Measurements from ENCODE around the gene KCNH2. TPM values are rescaled to one million over a fixed set of nuclear protein-coding genes. Genes with fewer than 3 reads are reported as not detected.

The KCNH2 gene
- polyA plus RNA-seq, 1 of the 3 experiments (the other 2 are of a cell fraction) = 2.2 TPM

DNA sequence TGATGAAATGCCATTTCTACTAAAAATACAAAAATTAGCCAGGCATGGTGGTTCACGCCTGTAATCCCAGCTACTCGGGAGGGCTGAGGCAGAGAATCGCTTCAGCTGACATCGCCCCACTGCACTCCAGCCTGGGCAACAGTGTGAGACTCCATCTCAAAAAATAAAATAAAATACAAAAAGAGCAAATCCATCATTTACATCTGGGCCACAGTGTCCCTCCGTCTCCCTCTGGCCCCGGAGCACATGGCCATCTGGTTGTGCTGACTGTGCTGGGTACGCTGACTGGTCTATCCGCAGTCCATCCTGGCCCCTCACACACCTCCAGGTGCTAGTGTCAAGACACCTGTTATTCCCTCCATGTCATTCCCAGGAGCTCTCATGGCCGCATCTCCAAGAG lies 42.1 kb downstream of the KCNH2 start:
- TF ChIP-seq ELF1 (IDR thresholded peaks at IDR 0.05) = no peak
- no peak for TF ChIP-seq GATA2 (CRISPR knock-in tag; IDR thresholded peaks at IDR 0.05)
- TF ChIP-seq, protein P1, sequence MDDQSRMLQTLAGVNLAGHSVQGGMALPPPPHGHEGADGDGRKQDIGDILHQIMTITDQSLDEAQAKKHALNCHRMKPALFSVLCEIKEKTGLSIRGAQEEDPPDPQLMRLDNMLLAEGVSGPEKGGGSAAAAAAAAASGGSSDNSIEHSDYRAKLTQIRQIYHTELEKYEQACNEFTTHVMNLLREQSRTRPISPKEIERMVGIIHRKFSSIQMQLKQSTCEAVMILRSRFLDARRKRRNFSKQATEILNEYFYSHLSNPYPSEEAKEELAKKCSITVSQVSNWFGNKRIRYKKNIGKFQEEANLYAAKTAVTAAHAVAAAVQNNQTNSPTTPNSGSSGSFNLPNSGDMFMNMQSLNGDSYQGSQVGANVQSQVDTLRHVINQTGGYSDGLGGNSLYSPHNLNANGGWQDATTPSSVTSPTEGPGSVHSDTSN (IDR thresholded peaks at IDR 0.05) = no peak
- no peak for TF ChIP-seq FOXM1 (IDR thresholded peaks at IDR 0.05; ENCODE audit: low read depth)
- TF ChIP-seq NRF1 (IDR thresholded peaks at IDR 0.05; ENCODE audit: low read depth, low read length) = no peak
- TF ChIP-seq POLR2AphosphoS5 (IDR thresholded peaks at IDR 0.05; ENCODE audit: low read depth, low read length) = no peak
- TF ChIP-seq, protein P2, sequence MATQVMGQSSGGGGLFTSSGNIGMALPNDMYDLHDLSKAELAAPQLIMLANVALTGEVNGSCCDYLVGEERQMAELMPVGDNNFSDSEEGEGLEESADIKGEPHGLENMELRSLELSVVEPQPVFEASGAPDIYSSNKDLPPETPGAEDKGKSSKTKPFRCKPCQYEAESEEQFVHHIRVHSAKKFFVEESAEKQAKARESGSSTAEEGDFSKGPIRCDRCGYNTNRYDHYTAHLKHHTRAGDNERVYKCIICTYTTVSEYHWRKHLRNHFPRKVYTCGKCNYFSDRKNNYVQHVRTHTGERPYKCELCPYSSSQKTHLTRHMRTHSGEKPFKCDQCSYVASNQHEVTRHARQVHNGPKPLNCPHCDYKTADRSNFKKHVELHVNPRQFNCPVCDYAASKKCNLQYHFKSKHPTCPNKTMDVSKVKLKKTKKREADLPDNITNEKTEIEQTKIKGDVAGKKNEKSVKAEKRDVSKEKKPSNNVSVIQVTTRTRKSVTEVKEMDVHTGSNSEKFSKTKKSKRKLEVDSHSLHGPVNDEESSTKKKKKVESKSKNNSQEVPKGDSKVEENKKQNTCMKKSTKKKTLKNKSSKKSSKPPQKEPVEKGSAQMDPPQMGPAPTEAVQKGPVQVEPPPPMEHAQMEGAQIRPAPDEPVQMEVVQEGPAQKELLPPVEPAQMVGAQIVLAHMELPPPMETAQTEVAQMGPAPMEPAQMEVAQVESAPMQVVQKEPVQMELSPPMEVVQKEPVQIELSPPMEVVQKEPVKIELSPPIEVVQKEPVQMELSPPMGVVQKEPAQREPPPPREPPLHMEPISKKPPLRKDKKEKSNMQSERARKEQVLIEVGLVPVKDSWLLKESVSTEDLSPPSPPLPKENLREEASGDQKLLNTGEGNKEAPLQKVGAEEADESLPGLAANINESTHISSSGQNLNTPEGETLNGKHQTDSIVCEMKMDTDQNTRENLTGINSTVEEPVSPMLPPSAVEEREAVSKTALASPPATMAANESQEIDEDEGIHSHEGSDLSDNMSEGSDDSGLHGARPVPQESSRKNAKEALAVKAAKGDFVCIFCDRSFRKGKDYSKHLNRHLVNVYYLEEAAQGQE (IDR thresholded peaks at IDR 0.05; ENCODE audit: low read depth, low read length) = no peak
- TF ChIP-seq MXI1 (IDR thresholded peaks at IDR 0.05; ENCODE audit: low read depth, low read length) = no peak
- TF ChIP-seq, protein P3, sequence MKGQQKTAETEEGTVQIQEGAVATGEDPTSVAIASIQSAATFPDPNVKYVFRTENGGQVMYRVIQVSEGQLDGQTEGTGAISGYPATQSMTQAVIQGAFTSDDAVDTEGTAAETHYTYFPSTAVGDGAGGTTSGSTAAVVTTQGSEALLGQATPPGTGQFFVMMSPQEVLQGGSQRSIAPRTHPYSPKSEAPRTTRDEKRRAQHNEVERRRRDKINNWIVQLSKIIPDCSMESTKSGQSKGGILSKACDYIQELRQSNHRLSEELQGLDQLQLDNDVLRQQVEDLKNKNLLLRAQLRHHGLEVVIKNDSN (IDR thresholded peaks at IDR 0.05; ENCODE audit: borderline replicate concordance, low read depth) = no peak
- no peak for TF ChIP-seq GABPA (IDR thresholded peaks at IDR 0.05; ENCODE audit: low read depth)
- no peak for TF ChIP-seq RAD21 (IDR thresholded peaks at IDR 0.05; ENCODE audit: low read length)
- Histone ChIP-seq H3K79me2 (ENCODE audit: insufficient read depth) (no peaks in the 10 kb centered on the region), H2AFZ (ENCODE audit: low read depth) (no peak overlapping the region), H3K9ac (no peak overlapping the region), H3K27me3 (ENCODE audit: insufficient read depth) (peaks cover 36% of the 10 kb centered on the region; the same call in 1 of the 2 replicates), H3K27ac (ENCODE audit: low read depth in 2 of 2, low read length in 1 of 2) (no peak overlapping the region), H3K9me2 (no peaks in the 10 kb centered on the region), H3K4me1 (ENCODE audit: control insufficient read depth in 1 of 2, insufficient read depth in 2 of 2, low read depth in 1 of 2, low read length in 1 of 2) (peaks cover 0 to 60% of the 10 kb centered on the region in 2 experiments; a peak in 2 of 4 replicates), H3K36me3 (replicated peaks in 1 of 2; ENCODE audit: control insufficient read depth in 1 of 2, insufficient read depth in 2 of 2, low read length in 1 of 2) (no peaks in the 10 kb centered on the region), H4K20me1 (ENCODE audit: insufficient read depth) (no peaks in the 10 kb centered on the region), H3K9me3 (no peaks in the 10 kb centered on the region), H3K4me3 (ENCODE audit: low read depth in 2 of 2, low read length in 1 of 2) (no peak overlapping the region), H3F3A (replicated peaks; ENCODE audit: insufficient read depth) (no peaks in the 10 kb centered on the region), H3K4me2 (no peak overlapping the region)
- 75% methylated on average over 9 of the region's 9 CpGs for whole genome bisulfite sequencing (ENCODE audit: low lambda C conversion rate)
- ChIA-PET CTCF (interaction anchor here (0.7 to 8.5 kb wide), 4 partner anchors 28 to 157 kb away, joined by 3 to 72 read pairs (median 29); no protein-coding TSS in a partner anchor), POLR2A (no interaction called here)
- no peak for DNase-seq

DNA sequence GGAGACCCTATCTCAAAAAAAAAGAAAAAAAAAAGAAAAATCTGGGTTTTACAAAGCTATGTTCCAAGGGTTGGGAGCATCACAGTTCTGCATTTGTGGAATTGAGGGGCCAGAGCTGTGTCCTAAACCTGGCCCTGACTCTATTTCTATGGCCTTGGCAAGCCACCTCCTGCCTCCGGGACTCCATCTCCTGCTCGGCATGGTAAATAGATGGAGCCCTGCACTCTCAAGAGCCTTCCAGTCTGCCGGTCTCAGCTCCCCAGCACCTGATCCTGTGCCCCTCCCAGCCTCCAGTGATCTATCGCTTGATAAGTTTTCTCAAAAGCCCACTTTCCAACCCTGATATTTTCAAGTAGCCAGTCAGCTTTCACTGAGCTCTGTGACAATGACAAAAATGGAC lies 43.0 kb downstream of the KCNH2 start:
- H4K20me1 ChIP-seq (ENCODE audit: insufficient read depth) = no peaks in the 10 kb centered on the region
- peaks cover 0 to 54% of the 10 kb centered on the region in 2 experiments; a peak in 2 of 4 replicates for H3K4me1 ChIP-seq (ENCODE audit: control insufficient read depth in 1 of 2, insufficient read depth in 2 of 2, low read depth in 1 of 2, low read length in 1 of 2)
- no peak overlapping the region for H2AFZ ChIP-seq (ENCODE audit: low read depth)
- H3K4me3 ChIP-seq (ENCODE audit: low read depth in 2 of 2, low read length in 1 of 2) = no peak overlapping the region
- no peak overlapping the region; a peak in 1 of 4 replicates for H3K27ac ChIP-seq (ENCODE audit: low read depth in 2 of 2, low read length in 1 of 2)
- no peak for DNase-seq
- 76% methylated on average over 4 of the region's 4 CpGs for WGBS (ENCODE audit: low lambda C conversion rate)
- H3F3A ChIP-seq (replicated peaks; ENCODE audit: insufficient read depth) = no peaks in the 10 kb centered on the region
- POLR2A ChIA-PET = interaction anchor here (0.6 to 1.6 kb wide), 7 partner anchors 9 to 147 kb away, joined by 3 to 8 read pairs (median 3); no protein-coding TSS in a partner anchor
- H3K9ac ChIP-seq = no peak overlapping the region
- no peaks in the 10 kb centered on the region for H3K9me3 ChIP-seq
- no peaks in the 10 kb centered on the region for H3K9me2 ChIP-seq
- no peak overlapping the region for H3K4me2 ChIP-seq
- H3K36me3 ChIP-seq (replicated peaks in 1 of 2; ENCODE audit: control insufficient read depth in 1 of 2, insufficient read depth in 2 of 2, low read length in 1 of 2) = no peaks in the 10 kb centered on the region
- no peaks in the 10 kb centered on the region for H3K79me2 ChIP-seq (ENCODE audit: insufficient read depth)
- CTCF ChIA-PET = interaction anchor here (0.6 to 8.5 kb wide), 16 partner anchors 11 to 1891 kb away, joined by 3 to 86 read pairs (median 8); partner anchors contain the start of gene NOS3
- peaks cover 28% of the 10 kb centered on the region; the same call in 1 of the 2 replicates for H3K27me3 ChIP-seq (ENCODE audit: insufficient read depth)
- no peak for TF ChIP-seq CHD2 (IDR thresholded peaks at IDR 0.05; ENCODE audit: low read length, partially characterized antibody)
- TF ChIP-seq TAF1 (IDR thresholded peaks at IDR 0.05; ENCODE audit: borderline replicate concordance, low read depth, low read length) = no peak
- TF ChIP-seq, protein P4, sequence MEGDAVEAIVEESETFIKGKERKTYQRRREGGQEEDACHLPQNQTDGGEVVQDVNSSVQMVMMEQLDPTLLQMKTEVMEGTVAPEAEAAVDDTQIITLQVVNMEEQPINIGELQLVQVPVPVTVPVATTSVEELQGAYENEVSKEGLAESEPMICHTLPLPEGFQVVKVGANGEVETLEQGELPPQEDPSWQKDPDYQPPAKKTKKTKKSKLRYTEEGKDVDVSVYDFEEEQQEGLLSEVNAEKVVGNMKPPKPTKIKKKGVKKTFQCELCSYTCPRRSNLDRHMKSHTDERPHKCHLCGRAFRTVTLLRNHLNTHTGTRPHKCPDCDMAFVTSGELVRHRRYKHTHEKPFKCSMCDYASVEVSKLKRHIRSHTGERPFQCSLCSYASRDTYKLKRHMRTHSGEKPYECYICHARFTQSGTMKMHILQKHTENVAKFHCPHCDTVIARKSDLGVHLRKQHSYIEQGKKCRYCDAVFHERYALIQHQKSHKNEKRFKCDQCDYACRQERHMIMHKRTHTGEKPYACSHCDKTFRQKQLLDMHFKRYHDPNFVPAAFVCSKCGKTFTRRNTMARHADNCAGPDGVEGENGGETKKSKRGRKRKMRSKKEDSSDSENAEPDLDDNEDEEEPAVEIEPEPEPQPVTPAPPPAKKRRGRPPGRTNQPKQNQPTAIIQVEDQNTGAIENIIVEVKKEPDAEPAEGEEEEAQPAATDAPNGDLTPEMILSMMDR (IDR thresholded peaks at IDR 0.05) = no peak
- TF ChIP-seq, protein P5, sequence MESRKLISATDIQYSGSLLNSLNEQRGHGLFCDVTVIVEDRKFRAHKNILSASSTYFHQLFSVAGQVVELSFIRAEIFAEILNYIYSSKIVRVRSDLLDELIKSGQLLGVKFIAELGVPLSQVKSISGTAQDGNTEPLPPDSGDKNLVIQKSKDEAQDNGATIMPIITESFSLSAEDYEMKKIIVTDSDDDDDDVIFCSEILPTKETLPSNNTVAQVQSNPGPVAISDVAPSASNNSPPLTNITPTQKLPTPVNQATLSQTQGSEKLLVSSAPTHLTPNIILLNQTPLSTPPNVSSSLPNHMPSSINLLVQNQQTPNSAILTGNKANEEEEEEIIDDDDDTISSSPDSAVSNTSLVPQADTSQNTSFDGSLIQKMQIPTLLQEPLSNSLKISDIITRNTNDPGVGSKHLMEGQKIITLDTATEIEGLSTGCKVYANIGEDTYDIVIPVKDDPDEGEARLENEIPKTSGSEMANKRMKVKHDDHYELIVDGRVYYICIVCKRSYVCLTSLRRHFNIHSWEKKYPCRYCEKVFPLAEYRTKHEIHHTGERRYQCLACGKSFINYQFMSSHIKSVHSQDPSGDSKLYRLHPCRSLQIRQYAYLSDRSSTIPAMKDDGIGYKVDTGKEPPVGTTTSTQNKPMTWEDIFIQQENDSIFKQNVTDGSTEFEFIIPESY (IDR thresholded peaks at IDR 0.05; ENCODE audit: borderline replicate concordance, low read depth) = no peak
- TF ChIP-seq FOSL2 (IDR thresholded peaks at IDR 0.05; ENCODE audit: borderline replicate concordance, low read depth) = no peak
- no peak for TF ChIP-seq SIN3A (IDR thresholded peaks at IDR 0.05; ENCODE audit: borderline replicate concordance, low read depth, low read length)
- no peak for TF ChIP-seq MXI1 (IDR thresholded peaks at IDR 0.05; ENCODE audit: low read depth, low read length)
- no peak for TF ChIP-seq NFIC (IDR thresholded peaks at IDR 0.05; ENCODE audit: borderline replicate concordance)
- no peak for TF ChIP-seq NRF1 (IDR thresholded peaks at IDR 0.05; ENCODE audit: low read depth, low read length)
